ENCODE data around the gene FOXP1. TPM values are rescaled to one million over a fixed set of nuclear protein-coding genes. Genes with fewer than 3 reads are reported as not detected.

FOXP1 gene
- total RNA-seq, 1 experiment from 2014 or later: 75.3 TPM

- Histone ChIP-seq H2AFZ (ENCODE audit: low read length) (no peak overlapping the region), H3T11ph (ENCODE audit: low read length) (no peak overlapping the region), H2BK15ac (ENCODE audit: low read depth, low read length) (no peak overlapping the region), H3K4ac (ENCODE audit: low read depth, low read length) (no peak overlapping the region), H3K9ac (ENCODE audit: extremely low read depth, insufficient read length, low read length) (no peak overlapping the region), H3K4me1 (ENCODE audit: insufficient read depth, low read length) (peaks cover 9% of the 10 kb centered on the region; the same call in 1 of the 2 replicates), H4K91ac (ENCODE audit: insufficient read length, low read depth, low read length) (no peak overlapping the region), H4K5ac (ENCODE audit: insufficient read length, low read depth, low read length) (no peak overlapping the region), H3K79me2 (ENCODE audit: insufficient read depth, low read length) (no peaks in the 10 kb centered on the region), H3K14ac (ENCODE audit: insufficient read depth, low read length) (no peak overlapping the region), H3K27me3 (ENCODE audit: insufficient read depth, low read length) (no peaks in the 10 kb centered on the region), H3K23ac (ENCODE audit: insufficient read length, low read depth, low read length) (no peak overlapping the region), H3K79me1 (ENCODE audit: insufficient read depth, low read depth, low read length, poor library complexity, severe bottlenecking) (no peaks in the 10 kb centered on the region), H4K20me1 (ENCODE audit: control insufficient read depth, insufficient read depth, insufficient read length) (no peaks in the 10 kb centered on the region), H3K9me3 (ENCODE audit: control insufficient read depth, low read depth, low read length) (no peaks in the 10 kb centered on the region), H3K23me2 (ENCODE audit: insufficient read length, low read depth, low read length, poor library complexity, severe bottlenecking) (no peaks in the 10 kb centered on the region), H2BK120ac (ENCODE audit: low read depth, low read length, poor library complexity, severe bottlenecking) (no peak overlapping the region), H2BK12ac (ENCODE audit: insufficient read length, low read depth, low read length) (no peak overlapping the region), H2BK20ac (ENCODE audit: low read depth, low read length, poor library complexity, severe bottlenecking) (no peak overlapping the region), H3K4me2 (ENCODE audit: insufficient read depth, insufficient read length, low read length) (no peak overlapping the region), H3K56ac (ENCODE audit: insufficient read length, low read depth, low read length) (no peak overlapping the region), H2AK5ac (ENCODE audit: insufficient read length, low read length) (no peak overlapping the region), H2BK5ac (ENCODE audit: insufficient read length, low read length) (no peak overlapping the region), H3K27ac (ENCODE audit: insufficient read length, low read depth, low read length) (no peak overlapping the region), H4K8ac (replicated peaks; ENCODE audit: insufficient read length, low read depth, low read length) (no peak overlapping the region), H3K18ac (ENCODE audit: insufficient read length, low read depth, low read length) (no peak overlapping the region)
- Mint-ChIP-seq H3K27ac (no peak overlapping the region; a peak in 1 of 7 replicates), H3K9me3 (no peaks in the 10 kb centered on the region), H3K27me3 (ENCODE audit: low read depth) (no peaks in the 10 kb centered on the region), H3K4me1 (peaks cover 15 to 25% of the 10 kb centered on the region in 2 experiments), H3K36me3 (ENCODE audit: insufficient read depth in 1 of 3, low read depth in 3 of 3) (no peaks in the 10 kb centered on the region; a peak in 1 of 7 replicates), H3K4me3 (no peak overlapping the region)
- no CpG with 5 or more reads among the region's 6 CpGs for WGBS (ENCODE audit: extremely low coverage, insufficient read length, low lambda C conversion rate)
- TF ChIP-seq, protein P1, sequence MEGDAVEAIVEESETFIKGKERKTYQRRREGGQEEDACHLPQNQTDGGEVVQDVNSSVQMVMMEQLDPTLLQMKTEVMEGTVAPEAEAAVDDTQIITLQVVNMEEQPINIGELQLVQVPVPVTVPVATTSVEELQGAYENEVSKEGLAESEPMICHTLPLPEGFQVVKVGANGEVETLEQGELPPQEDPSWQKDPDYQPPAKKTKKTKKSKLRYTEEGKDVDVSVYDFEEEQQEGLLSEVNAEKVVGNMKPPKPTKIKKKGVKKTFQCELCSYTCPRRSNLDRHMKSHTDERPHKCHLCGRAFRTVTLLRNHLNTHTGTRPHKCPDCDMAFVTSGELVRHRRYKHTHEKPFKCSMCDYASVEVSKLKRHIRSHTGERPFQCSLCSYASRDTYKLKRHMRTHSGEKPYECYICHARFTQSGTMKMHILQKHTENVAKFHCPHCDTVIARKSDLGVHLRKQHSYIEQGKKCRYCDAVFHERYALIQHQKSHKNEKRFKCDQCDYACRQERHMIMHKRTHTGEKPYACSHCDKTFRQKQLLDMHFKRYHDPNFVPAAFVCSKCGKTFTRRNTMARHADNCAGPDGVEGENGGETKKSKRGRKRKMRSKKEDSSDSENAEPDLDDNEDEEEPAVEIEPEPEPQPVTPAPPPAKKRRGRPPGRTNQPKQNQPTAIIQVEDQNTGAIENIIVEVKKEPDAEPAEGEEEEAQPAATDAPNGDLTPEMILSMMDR (conservative IDR thresholded peaks at IDR 0.05): no peak
- DNase-seq: no peak
Measured at GRCh38 chr3:71371282-71371681, 212.2 kb downstream of the FOXP1 start.

All from H9 (cell line).